B cell (primary cell): ENCODE data around the gene SLC2A1. TPM values are rescaled to one million over a fixed set of nuclear protein-coding genes. Genes with fewer than 3 reads are reported as not detected.

ENCODE experiments used
- ATAC-seq: fragments of 200-7000 bp; cut with Tn5 transposase; one replicate; pipeline ENCODE4 v1.10.0; 2021; ENCODE audit warnings: low read depth, mild to moderate bottlenecking, moderate number of reproducible peaks, moderate library complexity
- CTCF ChIA-PET: fragments of 350-600 bp; sonication (Branson Sonifier 250); formaldehyde crosslinking; loops from one replicate; lab custom pipeline; 2021; ENCODE audit warnings: antibody characterized with exemption, inconsistent platforms; lab: Charles Lee
- POLR2A ChIA-PET: fragments of 350-600 bp; sonication (Branson Sonifier 250); formaldehyde crosslinking; loops from one replicate; lab custom pipeline; 2021; ENCODE audit warnings: antibody characterized with exemption; lab: Charles Lee
- DNase-seq: peaks from one replicate; pipeline ENCODE4 v3.0.0; 2013
- H2AFZ ChIP-seq: 2 replicates; pipeline ENCODE4 v1.6.1; 2012; ENCODE audit warnings: mild to moderate bottlenecking, low read depth, low read length; ENCODE audit not compliant: insufficient read depth, poor library complexity, severe bottlenecking
- H3K27ac ChIP-seq, 2 donors: 1 replicate in 1 of 2; 2 replicates in 1 of 2; pipeline ENCODE4 v1.5.1; 2012 to 2013; ENCODE audit warnings: low read length in 2 of 2, mild to moderate bottlenecking in 2 of 2, moderate library complexity in 1 of 2
- H3K27me3 ChIP-seq, 4 experiments: fragments of 200-600 bp in 1 of 4; sonication (generic) in 1 of 4; replicated peaks in 1 of 4; 1 replicate in 2 of 4; 2 replicates in 2 of 4; pipeline versions ENCODE4 v1.6.1 to v1.7.0; 2013 to 2016; ENCODE audit warnings: low read length in 3 of 4, mild to moderate bottlenecking in 2 of 4, mixed read lengths in 1 of 4, moderate library complexity in 1 of 4; ENCODE audit not compliant: insufficient read depth in 4 of 4, control insufficient read depth in 3 of 4; ENCODE audit errors: control extremely low read depth in 1 of 4
- H3K36me3 ChIP-seq, 2 experiments: replicated peaks in 1 of 2; 1 replicate in 1 of 2; 2 replicates in 1 of 2; pipeline versions ENCODE4 v1.6.1 to v1.7.1; 2013; ENCODE audit warnings: low read length in 1 of 2; ENCODE audit not compliant: insufficient read depth in 2 of 2, control insufficient read depth in 1 of 2; ENCODE audit errors: control extremely low read depth in 1 of 2, extremely low read depth in 1 of 2
- H3K4me1 ChIP-seq, 2 donors: fragments of 200-600 bp in 1 of 2; sonication (generic) in 1 of 2; 1 replicate in 1 of 2; 2 replicates in 1 of 2; pipeline versions ENCODE4 v1.5.1 to v1.6.1; 2013 to 2017; ENCODE audit warnings: low read length in 2 of 2; ENCODE audit not compliant: control insufficient read depth in 2 of 2, insufficient read depth in 2 of 2
- H3K4me2 ChIP-seq: replicated peaks from 2 replicates; pipeline ENCODE3; 2012; ENCODE audit warnings: mild to moderate bottlenecking, low read depth, low read length; ENCODE audit not compliant: poor library complexity, severe bottlenecking
- H3K4me3 ChIP-seq, 5 experiments: fragments of 200-600 bp in 1 of 5; sonication (generic) in 1 of 5; 1 replicate in 3 of 5; 2 replicates in 2 of 5; pipeline versions ENCODE4 v1.5.1 to v1.7.0; 2011 to 2016; ENCODE audit warnings: low read length in 4 of 5, mild to moderate bottlenecking in 4 of 5, low read depth in 2 of 5, control low read depth in 1 of 5, moderate library complexity in 1 of 5; ENCODE audit not compliant: insufficient read depth in 1 of 5; ENCODE audit errors: control extremely low read depth in 1 of 5, extremely low read depth in 1 of 5
- H3K79me2 ChIP-seq: fragments of 200-600 bp; sonication (generic); one replicate; pipeline ENCODE4 v1.6.0; 2016; ENCODE audit warnings: low read length; ENCODE audit not compliant: control insufficient read depth, insufficient read depth
- H3K9ac ChIP-seq: fragments of 200-600 bp; sonication (generic); 2 replicates; pipeline ENCODE4 v1.6.1; 2017; ENCODE audit warnings: mild to moderate bottlenecking, low read length, moderate library complexity
- H3K9me3 ChIP-seq, 3 donors: one replicate each; pipeline versions ENCODE4 v1.6.1 to v1.7.1; 2013; ENCODE audit warnings: low read length in 2 of 3; ENCODE audit not compliant: control insufficient read depth in 2 of 3, insufficient read depth in 1 of 3; ENCODE audit errors: control extremely low read depth in 1 of 3
- H4K20me1 ChIP-seq: 2 replicates; pipeline ENCODE4 v1.6.0; 2012; ENCODE audit warnings: mild to moderate bottlenecking, low read length; ENCODE audit not compliant: insufficient read depth, control insufficient read depth, poor library complexity, severe bottlenecking
- H3K27ac Mint-ChIP-seq: one replicate; pipeline ENCODE4 v1.8.0; 2021; ENCODE audit warnings: mixed read lengths
- H3K27me3 Mint-ChIP-seq: one replicate; pipeline ENCODE4 v1.8.0; 2021; ENCODE audit warnings: mixed read lengths
- H3K4me1 Mint-ChIP-seq: one replicate; pipeline ENCODE4 v1.8.0; 2021; ENCODE audit warnings: mixed read lengths
- H3K4me3 Mint-ChIP-seq: one replicate; pipeline ENCODE4 v1.8.0; 2021; ENCODE audit warnings: mixed read lengths
- H3K9me3 Mint-ChIP-seq: one replicate; pipeline ENCODE4 v1.8.0; 2022; ENCODE audit warnings: mixed read lengths; ENCODE audit not compliant: insufficient read depth
- EZH2 ChIP-seq: IDR thresholded peaks from 2 replicates; pipeline ENCODE4 v1.6.1; 2012; ENCODE audit warnings: borderline replicate concordance, low read depth, mild to moderate bottlenecking, moderate library complexity, low read length; ENCODE audit not compliant: insufficient read depth, poor library complexity, severe bottlenecking
- WGBS: methylation state at CpG from one replicate; pipeline ENCODE4 v1.1.5; 2013; ENCODE audit warnings: missing lambda C conversion rate; ENCODE audit not compliant: insufficient coverage; 5-methylcytosine and 5-hydroxymethylcytosine counted together
- intact Hi-C: fragments of 100-400 bp; cut with micrococcal nuclease; formaldehyde crosslinking; loops from one replicate; pipeline ENCODE4 v1.10.0; 2022
- polyA plus RNA-seq: library from polyadenylated mRNA; depleted of rRNA; stranded (reverse); fragments of >200 nt; gene quantifications from 2 replicates; pipeline ENCODE4 v1.2.3, GENCODE V29; 2012
- total RNA-seq, 2 donors: library from RNA; stranded (reverse); fragments of 120-200 nt in 1 of 2; gene quantifications; 1 replicate in 1 of 2; 2 replicates in 1 of 2; pipeline versions ENCODE4 v1.2.3 to v1.2.4, GENCODE V29; 2013 to 2022
- TF ChIP-seq, protein P1 (sequence below): fragments of 200-600 bp; IDR thresholded peaks from one replicate; pipeline ENCODE4 v1.8.0; 2022; ENCODE audit warnings: antibody characterized with exemption, mild to moderate bottlenecking

Gene SLC2A1
- total and polyA plus RNA-seq, 2 donors (not counting 1 experiment from before 2014, with no cell fraction given): 223 to 240 TPM

DNA sequence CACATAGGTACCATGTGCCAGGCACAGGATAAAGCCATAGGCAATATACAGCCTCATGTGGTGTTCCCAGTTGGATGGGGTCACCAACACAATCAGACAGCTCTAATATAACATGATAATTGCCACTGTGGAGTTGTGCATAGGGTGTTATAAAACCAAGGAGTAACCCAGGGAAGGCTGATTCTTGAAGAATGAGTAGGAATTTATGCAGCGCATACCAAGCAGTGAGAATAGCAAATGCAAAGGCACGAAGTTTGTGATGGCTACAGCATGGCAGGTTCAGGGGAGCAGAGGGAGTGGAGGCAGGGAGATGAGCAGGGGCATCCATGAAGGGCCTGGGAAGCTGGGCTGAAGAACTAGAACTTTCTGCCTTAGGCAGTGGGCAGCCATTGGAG, 20.4 kb upstream of the SLC2A1 start:
- intact Hi-C loops: no loop called here
- Mint-ChIP-seq H3K27me3 (no peaks in the 10 kb centered on the region), H3K4me1 (peaks cover 19% of the 10 kb centered on the region), H3K27ac (no peak overlapping the region), H3K9me3 (no peaks in the 10 kb centered on the region), H3K4me3 (no peak overlapping the region)
- H3K4me2 ChIP-seq: no peak overlapping the region
- H3K4me1 ChIP-seq: peaks cover 10 to 11% of the 10 kb centered on the region in 2 donors
- peaks cover 4% of the 10 kb centered on the region for H3K79me2 ChIP-seq
- CTCF ChIA-PET: interaction anchor here (1.5 kb wide), 1 partner anchor 94 kb away, joined by 8 read pairs; no protein-coding TSS in a partner anchor
- peaks cover 0 to 2% (median 0%) of the 10 kb centered on the region in 4 experiments for H3K27me3 ChIP-seq
- no peaks in the 10 kb centered on the region for H3K9me3 ChIP-seq
- H4K20me1 ChIP-seq: no peaks in the 10 kb centered on the region
- H3K36me3 ChIP-seq: peaks cover 0 to 11% of the 10 kb centered on the region in 2 experiments
- ATAC-seq (no peak), DNase-seq (no peak)
- no peak overlapping the region for H2AFZ ChIP-seq
- no peak overlapping the region for H3K27ac ChIP-seq
- H3K9ac ChIP-seq: no peak overlapping the region
- 79% methylated on average over 2 of the region's 2 CpGs for WGBS
- no peak overlapping the region for H3K4me3 ChIP-seq
- POLR2A ChIA-PET: interaction anchor here (0.7 kb wide), 1 partner anchor 1233 kb away, joined by 12 read pairs; no protein-coding TSS in a partner anchor
- TF ChIP-seq, protein P1, sequence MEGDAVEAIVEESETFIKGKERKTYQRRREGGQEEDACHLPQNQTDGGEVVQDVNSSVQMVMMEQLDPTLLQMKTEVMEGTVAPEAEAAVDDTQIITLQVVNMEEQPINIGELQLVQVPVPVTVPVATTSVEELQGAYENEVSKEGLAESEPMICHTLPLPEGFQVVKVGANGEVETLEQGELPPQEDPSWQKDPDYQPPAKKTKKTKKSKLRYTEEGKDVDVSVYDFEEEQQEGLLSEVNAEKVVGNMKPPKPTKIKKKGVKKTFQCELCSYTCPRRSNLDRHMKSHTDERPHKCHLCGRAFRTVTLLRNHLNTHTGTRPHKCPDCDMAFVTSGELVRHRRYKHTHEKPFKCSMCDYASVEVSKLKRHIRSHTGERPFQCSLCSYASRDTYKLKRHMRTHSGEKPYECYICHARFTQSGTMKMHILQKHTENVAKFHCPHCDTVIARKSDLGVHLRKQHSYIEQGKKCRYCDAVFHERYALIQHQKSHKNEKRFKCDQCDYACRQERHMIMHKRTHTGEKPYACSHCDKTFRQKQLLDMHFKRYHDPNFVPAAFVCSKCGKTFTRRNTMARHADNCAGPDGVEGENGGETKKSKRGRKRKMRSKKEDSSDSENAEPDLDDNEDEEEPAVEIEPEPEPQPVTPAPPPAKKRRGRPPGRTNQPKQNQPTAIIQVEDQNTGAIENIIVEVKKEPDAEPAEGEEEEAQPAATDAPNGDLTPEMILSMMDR: no peak
- TF ChIP-seq EZH2: no peak

DNA sequence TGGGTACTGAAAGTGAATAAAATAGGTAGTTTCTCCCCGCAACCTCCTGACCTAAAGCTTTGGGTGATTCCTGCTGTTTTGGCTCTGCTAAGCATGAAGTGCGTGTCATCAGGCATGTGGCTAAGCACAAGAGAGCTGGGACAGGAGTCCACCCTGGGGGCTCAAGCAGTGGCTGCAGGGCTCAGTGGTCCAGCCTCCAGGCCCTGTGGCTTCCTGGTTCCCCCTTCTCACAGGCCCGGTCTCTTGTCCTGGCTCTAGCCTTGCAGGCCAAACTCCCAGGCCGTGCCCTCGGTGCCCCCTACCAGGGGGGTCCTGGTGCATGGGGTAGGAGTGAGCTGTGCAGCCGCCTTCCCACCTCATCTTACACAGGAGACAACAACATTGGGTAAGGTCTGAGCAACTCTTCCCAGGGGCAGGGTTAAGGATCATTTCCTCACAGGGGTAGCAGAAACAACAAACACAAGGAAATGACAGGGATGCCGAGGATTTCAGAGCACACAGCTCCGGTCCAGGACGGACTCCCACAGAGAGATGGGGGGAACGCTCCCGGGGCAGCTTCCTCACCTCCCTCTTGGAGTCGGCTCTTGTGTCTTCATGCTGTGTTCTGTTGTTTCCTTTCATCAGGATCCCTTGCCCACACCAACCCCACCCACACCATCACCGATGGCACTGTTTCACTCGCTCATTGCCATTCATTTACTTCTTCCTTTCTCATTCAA, 19.8 kb upstream of the SLC2A1 start:
- Mint-ChIP-seq H3K27me3 (no peaks in the 10 kb centered on the region), H3K27ac (no peak overlapping the region), H3K9me3 (no peaks in the 10 kb centered on the region), H3K4me3 (no peak overlapping the region), H3K4me1 (peaks cover 19% of the 10 kb centered on the region)
- Histone ChIP-seq H3K4me2 (no peak overlapping the region), H3K4me1 (peaks cover 10 to 11% of the 10 kb centered on the region in 2 donors), H4K20me1 (no peaks in the 10 kb centered on the region), H3K79me2 (peaks cover 4% of the 10 kb centered on the region), H3K27me3 (peaks cover 0 to 2% (median 0%) of the 10 kb centered on the region in 4 experiments), H3K36me3 (peaks cover 0 to 11% of the 10 kb centered on the region in 2 experiments), H2AFZ (no peak overlapping the region), H3K4me3 (no peak overlapping the region), H3K9ac (no peak overlapping the region), H3K9me3 (no peaks in the 10 kb centered on the region), H3K27ac (no peak overlapping the region)
- ATAC-seq: no peak
- no peak for DNase-seq
- intact Hi-C loops: no loop called here
- POLR2A ChIA-PET: interaction anchor here (0.7 kb wide), 1 partner anchor 1233 kb away, joined by 12 read pairs; no protein-coding TSS in a partner anchor
- 95% methylated on average over 13 of the region's 14 CpGs for WGBS
- TF ChIP-seq, protein P1: no peak
- TF ChIP-seq EZH2: no peak
- CTCF ChIA-PET: interaction anchor here (1.1 to 1.5 kb wide), 2 partner anchors 65 to 95 kb away, joined by 3 to 8 read pairs; no protein-coding TSS in a partner anchor
